Transverse colon (tissue), 4 donors: ENCODE measurements around the gene EFCAB8. TPM values are rescaled to one million over a fixed set of nuclear protein-coding genes. Genes with fewer than 3 reads are reported as not detected.

Experiments used
- DNase-seq: peaks from one replicate; pipeline ENCODE4 v3.0.0-alpha.2; 2019
- H3K27ac ChIP-seq, 4 donors: fragments of 200-600 bp; sonication (generic); 2 replicates each; pipeline ENCODE4 v1.5.1; 2016 to 2018; ENCODE audit warnings: inconsistent platforms in 4 of 4
- H3K27me3 ChIP-seq: fragments of 200-600 bp; sonication (generic); 2 replicates; pipeline ENCODE4 v1.5.1; 2017; ENCODE audit warnings: inconsistent platforms
- H3K36me3 ChIP-seq, 4 donors: fragments of 200-600 bp; sonication (generic); 2 replicates each; pipeline ENCODE4 v1.5.1; 2017 to 2019; ENCODE audit warnings: inconsistent platforms in 4 of 4
- H3K4me1 ChIP-seq, 4 donors: fragments of 200-600 bp; sonication (generic); 2 replicates each; pipeline ENCODE4 v1.5.1; 2017 to 2020; ENCODE audit warnings: inconsistent platforms in 4 of 4
- H3K4me3 ChIP-seq, 4 donors: fragments of 200-600 bp; sonication (generic); 1 replicate in 1 of 4; 2 replicates in 3 of 4; pipeline versions ENCODE4 v1.5.1 to v1.6.1; 2017 to 2019; ENCODE audit warnings: inconsistent platforms in 4 of 4
- H3K9me3 ChIP-seq, 2 donors: fragments of 200-600 bp; sonication (generic); 2 replicates each; pipeline ENCODE4 v1.5.1; 2017 to 2019; ENCODE audit warnings: inconsistent platforms in 2 of 2
- EP300 ChIP-seq: sonication (generic); formaldehyde crosslinking; IDR thresholded peaks from one replicate; pipeline ENCODE4 v1.6.1; 2017; ENCODE audit warnings: antibody characterized with exemption, low read depth
- POLR2A ChIP-seq: fragments of 450-650 bp; IDR thresholded peaks from one replicate; pipeline ENCODE4 v1.6.1; 2016; ENCODE audit warnings: antibody characterized with exemption, mild to moderate bottlenecking, moderate library complexity
- POLR2AphosphoS5 ChIP-seq, 3 donors: sonication (generic); formaldehyde crosslinking; IDR thresholded peaks; one replicate each; pipeline ENCODE4 v1.6.1; 2016; ENCODE audit warnings: antibody characterized with exemption in 3 of 3
- WGBS, 2 donors: methylation state at CpG; one replicate each; pipeline ENCODE4 v1.1.5; 2018; ENCODE audit warnings: low coverage in 1 of 2; 5-methylcytosine and 5-hydroxymethylcytosine counted together
- in situ Hi-C, 4 donors: fragments of 200-750 bp; cut with MboI; loops; one replicate each; pipeline versions ENCODE4 v1.15.0 to v1.15.1; 2017; ENCODE audit warnings: low sequenced_read_pairs in 3 of 4, low pct_ligation_motif_present in 1 of 4, low pct_unique_long_range_greater_than_20kb in 1 of 4
- intact Hi-C: fragments of 100-400 bp; cut with DNase I; formaldehyde crosslinking; loops from one replicate; pipeline ENCODE4 v1.15.1; 2023; ENCODE audit warnings: low total_unique reads
- total RNA-seq, 4 donors: library from RNA; depleted of rRNA; stranded (reverse); fragments of >200 nt; gene quantifications; one replicate each; pipeline ENCODE4 v1.1.0, GENCODE V29; 2016
- TF ChIP-seq, protein P1 (sequence below), 5 experiments: fragments of 200-600 bp in 3 of 5; fragments of 450-650 bp in 2 of 5; sonication (generic) in 3 of 5; IDR thresholded peaks; 1 replicate in 2 of 5; 2 replicates in 3 of 5; pipeline ENCODE4 v1.5.1; 2016 to 2017; ENCODE audit warnings: antibody characterized with exemption in 5 of 5, inconsistent platforms in 3 of 5, mild to moderate bottlenecking in 2 of 5, moderate library complexity in 1 of 5

EFCAB8 gene
- total RNA-seq, 4 donors from 2014 or later: 0.14 TPM; not detected in 3

GRCh38 chr20:33007376-33008335, 148.9 kb downstream of the EFCAB8 start, which contains the start of gene BPIFB2:
Gene BPIFB2 (plus strand): TSS chr20:33007704. CDS start chr20:33008575, 871 bp downstream.
- in situ Hi-C loops (no loop called here), intact Hi-C loops (no loop called here)
- Histone ChIP-seq H3K9me3 (no peaks in the 10 kb centered on the region), H3K4me1 (no peaks in the 10 kb centered on the region), H3K4me3 (no peak within 1 kb of the TSS), H3K27me3 (no peaks in the 10 kb centered on the region), H3K36me3 (no peaks in the 10 kb centered on the region), H3K27ac (no peak within 1 kb of the TSS)
- WGBS, 2 donors: 84% methylated on average over 11 of the region's 11 CpGs; no CpG with 5 or more reads in 1 of the 2 donors
- TF ChIP-seq POLR2A (no peak), POLR2AphosphoS5 (IDR thresholded peaks at IDR 0.05) (no peak), EP300 (no peak)
- TF ChIP-seq, protein P1, sequence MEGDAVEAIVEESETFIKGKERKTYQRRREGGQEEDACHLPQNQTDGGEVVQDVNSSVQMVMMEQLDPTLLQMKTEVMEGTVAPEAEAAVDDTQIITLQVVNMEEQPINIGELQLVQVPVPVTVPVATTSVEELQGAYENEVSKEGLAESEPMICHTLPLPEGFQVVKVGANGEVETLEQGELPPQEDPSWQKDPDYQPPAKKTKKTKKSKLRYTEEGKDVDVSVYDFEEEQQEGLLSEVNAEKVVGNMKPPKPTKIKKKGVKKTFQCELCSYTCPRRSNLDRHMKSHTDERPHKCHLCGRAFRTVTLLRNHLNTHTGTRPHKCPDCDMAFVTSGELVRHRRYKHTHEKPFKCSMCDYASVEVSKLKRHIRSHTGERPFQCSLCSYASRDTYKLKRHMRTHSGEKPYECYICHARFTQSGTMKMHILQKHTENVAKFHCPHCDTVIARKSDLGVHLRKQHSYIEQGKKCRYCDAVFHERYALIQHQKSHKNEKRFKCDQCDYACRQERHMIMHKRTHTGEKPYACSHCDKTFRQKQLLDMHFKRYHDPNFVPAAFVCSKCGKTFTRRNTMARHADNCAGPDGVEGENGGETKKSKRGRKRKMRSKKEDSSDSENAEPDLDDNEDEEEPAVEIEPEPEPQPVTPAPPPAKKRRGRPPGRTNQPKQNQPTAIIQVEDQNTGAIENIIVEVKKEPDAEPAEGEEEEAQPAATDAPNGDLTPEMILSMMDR (IDR thresholded peaks at IDR 0.05): no peak
- no peak for DNase-seq

- no peaks in the 10 kb centered on the region for H3K9me3 ChIP-seq
Observed at GRCh38 chr20:33008336-33009213, 149.9 kb downstream of the EFCAB8 start.

DNA sequence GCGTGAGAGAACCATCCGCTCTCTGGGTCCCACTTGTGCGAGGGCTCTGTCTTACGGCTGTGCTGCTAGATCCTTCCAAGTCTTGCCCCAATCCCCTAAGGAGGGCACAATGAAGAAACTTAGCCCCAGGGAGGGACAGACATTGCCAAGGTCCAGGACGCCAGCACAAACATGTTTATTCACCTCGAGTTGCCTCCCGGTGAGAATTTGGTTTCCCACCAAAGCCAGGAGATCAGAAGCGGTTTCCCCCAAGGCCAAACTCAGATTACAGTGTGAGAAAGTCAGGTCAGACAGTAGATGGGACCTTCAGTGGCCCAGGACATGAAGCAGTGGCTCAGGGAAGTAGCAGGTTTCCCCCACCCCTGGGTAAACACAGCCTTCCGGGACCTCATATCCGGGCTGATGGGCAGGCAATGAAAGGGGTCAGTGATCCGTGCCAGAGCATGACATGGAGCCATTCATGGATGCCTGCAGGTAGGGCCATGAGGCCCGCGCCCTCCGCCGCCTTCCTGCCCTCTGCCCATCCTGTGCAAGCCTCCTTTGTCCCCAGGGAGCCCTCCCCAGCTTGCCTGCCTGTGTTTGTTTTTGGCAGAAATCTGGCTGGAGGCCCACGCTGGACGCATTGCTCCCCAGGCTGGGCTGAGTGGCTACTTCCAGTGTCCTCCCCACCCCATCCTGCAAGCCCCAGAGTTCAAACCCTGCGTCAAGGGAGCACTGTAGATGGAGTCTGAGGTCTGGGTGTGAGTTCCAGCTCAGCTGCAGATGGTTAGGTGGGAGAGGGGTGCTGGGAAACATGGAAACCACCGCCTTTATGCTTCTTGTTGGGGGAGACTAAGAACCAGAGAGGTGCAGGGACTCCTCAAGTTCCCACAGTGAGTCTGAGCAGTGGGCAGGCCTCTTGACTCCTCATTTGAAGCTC, 150.8 kb downstream of the EFCAB8 start:
- WGBS, 2 donors: 56 to 59% methylated on average over 4 to 18 of the region's 19 CpGs
- intact Hi-C loops (no loop called here), in situ Hi-C loops (no loop called here)
- no peak overlapping the region for H3K27ac ChIP-seq
- H3K36me3 ChIP-seq: no peaks in the 10 kb centered on the region
- H3K4me3 ChIP-seq: no peak overlapping the region
- H3K9me3 ChIP-seq: no peaks in the 10 kb centered on the region
- no peaks in the 10 kb centered on the region for H3K27me3 ChIP-seq
- TF ChIP-seq, protein P1 (IDR thresholded peaks at IDR 0.05): no peak
- TF ChIP-seq POLR2A: no peak
- TF ChIP-seq POLR2AphosphoS5 (IDR thresholded peaks at IDR 0.05): no peak
- TF ChIP-seq EP300: no peak
- H3K4me1 ChIP-seq: no peaks in the 10 kb centered on the region
- DNase-seq: no peak

More at GRCh38 chr20:33008336-33009213, 149.9 kb downstream of the EFCAB8 start:
- Histone ChIP-seq H3K4me3 (no peak overlapping the region), H3K4me1 (no peaks in the 10 kb centered on the region), H3K36me3 (no peaks in the 10 kb centered on the region), H3K27me3 (no peaks in the 10 kb centered on the region), H3K27ac (no peak overlapping the region)
- intact Hi-C loops: no loop called here
- WGBS, 2 donors: 85% methylated on average over 23 of the region's 23 CpGs; no CpG with 5 or more reads in 1 of the 2 donors
- DNase-seq: no peak
- in situ Hi-C loops: no loop called here
- TF ChIP-seq POLR2AphosphoS5 (IDR thresholded peaks at IDR 0.05) (no peak), POLR2A (no peak), EP300 (no peak)
- TF ChIP-seq, protein P1 (IDR thresholded peaks at IDR 0.05): no peak
